A673 (cell line): ENCODE data around the gene TNIP1.

ENCODE experiments used
- CTCF ChIP-seq: fragments of 300-800, 200-600 bp; sonication (generic); conservative IDR thresholded peaks from 2 replicates; pipeline ENCODE4 v1.5.1; 2017; ENCODE audit warnings: low read depth, mild to moderate bottlenecking, antibody characterized with exemption, low read length, moderate library complexity, mixed read lengths
- EZH2 ChIP-seq: fragments of 200-600 bp; sonication (generic); IDR thresholded peaks from 2 replicates; pipeline ENCODE4 v1.6.1; 2017; ENCODE audit warnings: borderline replicate concordance, low read depth, mild to moderate bottlenecking, mixed read lengths, antibody characterized with exemption, low read length; ENCODE audit not compliant: poor library complexity, severe bottlenecking

GRCh38 chr5:151002681-151003502 is 77.9 kb downstream of the TNIP1 start:
- TF ChIP-seq CTCF (no peak), EZH2 (no peak)
